HG03095 (cell line): Measurements from ENCODE around the gene MAD1L1.
"Not testable (repeated sequence)": the region's sequence is repeated elsewhere in the genome, so short reads cannot be mapped to it uniquely, and the experiment has no call there.

ENCODE experiments used
- ATAC-seq: cut with Tn5 transposase; IDR thresholded peaks from one replicate; pipeline ENCODE4 v1.9.1; 2021; ENCODE audit warnings: moderate library complexity; ENCODE audit not compliant: unreplicated experiment

MAD1L1 gene

GRCh38 chr7:1848911-1849311, 383.8 kb downstream of the MAD1L1 start:
- ATAC-seq: no peak

DNA sequence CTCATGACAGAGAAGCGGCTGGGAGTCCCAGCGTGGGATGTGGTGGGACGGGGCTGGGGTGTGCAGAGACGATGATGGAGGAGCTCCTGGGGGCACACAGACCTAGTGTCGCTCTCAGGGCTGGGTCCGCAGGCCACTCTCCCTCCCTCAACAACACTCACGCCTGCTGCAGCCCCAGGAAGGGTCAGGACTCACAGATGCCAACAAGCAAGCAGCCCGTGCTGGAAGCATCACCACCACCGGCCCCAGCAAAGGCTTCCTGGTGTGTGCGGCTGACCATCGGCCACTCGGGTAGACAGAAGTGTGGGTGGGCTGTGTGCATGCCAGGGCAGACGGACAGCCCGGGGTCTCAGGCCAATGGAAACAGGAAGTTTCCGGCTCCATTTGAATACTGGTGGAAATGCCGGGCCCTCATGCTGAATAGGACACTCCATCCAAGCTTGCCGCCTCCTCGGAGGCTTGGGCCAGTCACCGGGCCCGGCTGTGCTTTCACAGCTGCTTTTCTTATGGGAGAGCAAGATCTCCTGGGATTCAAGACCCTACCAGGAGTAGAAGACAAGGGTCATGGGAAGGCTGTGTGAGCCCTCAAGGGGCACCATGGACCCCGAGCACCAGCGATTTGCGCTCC, 384.6 kb downstream of the MAD1L1 start:
- no peak for ATAC-seq

- no peak for ATAC-seq
These were observed 385.3 kb downstream of the MAD1L1 start for GRCh38 chr7:1847260-1848001.

DNA sequence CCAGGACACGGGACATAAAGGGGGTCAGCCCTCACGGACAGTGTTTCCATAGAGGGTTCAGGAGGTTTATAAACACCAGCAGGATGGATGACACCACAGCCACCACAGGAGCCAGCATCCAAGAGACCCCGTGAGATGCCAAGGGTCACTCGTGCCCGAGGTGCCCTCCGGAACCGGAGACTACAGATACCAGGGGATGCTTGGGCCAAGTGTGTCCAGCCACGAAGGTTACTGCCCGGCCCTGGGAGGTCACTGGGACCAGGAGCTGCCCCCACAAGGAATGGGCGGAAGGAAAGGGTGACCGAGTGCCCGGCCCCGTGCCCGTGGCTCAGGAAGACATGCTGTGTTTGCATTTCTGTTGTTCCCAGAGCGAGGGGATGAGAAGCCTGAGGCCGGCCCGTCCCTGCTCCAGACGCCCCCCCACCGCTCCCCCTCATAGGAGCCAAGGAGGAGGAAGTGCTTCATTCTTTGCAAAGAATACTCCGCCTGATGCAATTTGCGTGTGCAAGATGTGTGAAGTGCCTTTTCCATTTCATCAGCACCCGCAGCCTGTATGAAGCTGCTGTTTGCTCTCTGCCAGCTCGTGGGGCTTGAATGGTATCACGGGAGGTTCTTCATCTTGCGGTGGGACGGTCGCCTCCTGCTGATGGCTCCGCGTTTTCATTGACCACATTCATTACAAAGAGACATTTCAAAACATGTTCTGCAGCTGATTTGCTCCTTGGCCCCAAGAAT, 386.2 kb downstream of the MAD1L1 start:
- ATAC-seq: no peak

- no peak for ATAC-seq
These were observed 387.0 kb downstream of the MAD1L1 start for GRCh38 chr7:1845536-1846311.

DNA sequence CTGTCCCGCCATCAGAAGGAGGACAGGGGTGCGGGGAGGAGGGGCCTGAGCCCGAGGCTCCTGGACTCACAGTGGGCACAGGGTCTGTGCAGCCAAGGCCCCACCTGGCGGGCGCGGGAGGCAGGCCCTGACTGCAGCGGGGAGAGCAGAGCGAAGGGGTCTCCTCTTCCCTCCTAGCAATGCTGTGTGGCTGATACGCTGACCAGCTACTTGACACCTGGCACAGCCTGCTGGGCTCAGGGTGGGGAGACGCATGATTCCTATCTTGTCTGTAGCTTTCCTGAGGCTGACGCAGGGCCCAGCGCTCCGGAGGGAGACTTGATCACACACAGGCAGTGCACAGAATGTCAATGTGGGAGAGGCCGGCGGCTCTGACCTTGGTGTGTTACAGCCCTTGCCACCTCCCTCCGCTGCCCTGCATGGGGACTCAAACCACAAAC, 387.8 kb downstream of the MAD1L1 start:
- no peak for ATAC-seq

- no peak for ATAC-seq
These were observed 388.3 kb downstream of the MAD1L1 start for GRCh38 chr7:1844336-1844950.

- ATAC-seq: no peak
These were observed 388.8 kb downstream of the MAD1L1 start for GRCh38 chr7:1843921-1844335.

- ATAC-seq: no peak
These were observed 389.4 kb downstream of the MAD1L1 start for GRCh38 chr7:1843271-1843861.

GRCh38 chr7:1842321-1843221, 390.2 kb downstream of the MAD1L1 start:
- ATAC-seq: no peak

DNA sequence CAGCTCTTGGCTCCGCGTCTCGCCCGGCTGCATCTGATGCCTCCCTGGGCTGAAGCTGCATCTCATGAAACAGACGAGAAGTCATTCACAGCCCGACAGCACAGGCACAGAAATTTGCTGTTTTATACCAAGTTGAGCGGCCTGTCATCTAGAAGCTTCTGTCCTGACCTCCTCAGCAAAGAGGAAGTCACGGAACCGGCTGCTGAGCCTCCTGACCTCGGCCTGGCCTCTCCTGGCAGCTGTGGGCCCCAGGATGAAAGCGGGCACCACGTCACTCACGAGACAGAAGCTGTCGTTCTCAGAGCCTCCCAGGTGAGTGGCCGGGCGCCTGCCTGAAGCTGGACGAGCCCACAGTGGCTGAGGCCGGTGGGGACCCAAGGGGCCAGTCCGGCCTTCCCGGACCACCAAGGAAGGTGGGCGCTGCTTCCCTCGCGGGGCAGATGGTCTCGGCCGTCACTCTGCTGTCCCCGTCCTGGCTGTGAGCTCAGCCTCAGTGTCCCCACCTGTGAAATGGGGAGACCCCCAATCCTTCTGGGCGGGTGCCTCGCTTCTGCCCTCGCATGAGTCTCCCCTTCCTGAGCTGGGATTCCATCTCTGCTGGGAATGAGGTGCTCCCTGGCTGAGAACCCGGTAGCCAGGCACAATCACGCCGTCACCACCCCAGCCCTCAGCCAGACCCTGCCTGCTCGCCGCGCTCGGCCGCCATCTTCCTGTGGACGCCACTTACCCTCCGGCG, 391.3 kb downstream of the MAD1L1 start:
- not testable (repeated sequence) for ATAC-seq

GRCh38 chr7:1840744-1841143, 392.0 kb downstream of the MAD1L1 start:
- not testable (repeated sequence) for ATAC-seq

DNA sequence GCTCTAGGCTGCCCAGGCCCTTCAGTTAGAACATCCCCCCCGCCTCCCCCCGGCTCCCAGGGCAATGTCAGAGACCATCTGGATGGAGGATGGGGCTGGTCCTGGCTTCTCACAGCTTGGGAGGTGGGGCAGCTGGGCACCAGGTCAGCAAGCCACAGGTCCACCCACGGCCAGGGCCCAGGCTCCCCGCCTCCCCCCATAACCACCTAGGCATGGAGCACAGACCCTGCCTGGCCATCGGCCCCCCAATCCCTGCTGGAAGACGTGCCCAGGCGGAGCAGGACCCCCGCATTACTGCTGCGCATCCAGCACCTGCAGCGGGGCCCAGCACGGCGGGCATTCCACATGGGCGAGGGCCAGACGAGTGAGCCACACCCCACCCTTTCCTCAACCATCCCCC, 393.0 kb downstream of the MAD1L1 start:
- no peak for ATAC-seq

DNA sequence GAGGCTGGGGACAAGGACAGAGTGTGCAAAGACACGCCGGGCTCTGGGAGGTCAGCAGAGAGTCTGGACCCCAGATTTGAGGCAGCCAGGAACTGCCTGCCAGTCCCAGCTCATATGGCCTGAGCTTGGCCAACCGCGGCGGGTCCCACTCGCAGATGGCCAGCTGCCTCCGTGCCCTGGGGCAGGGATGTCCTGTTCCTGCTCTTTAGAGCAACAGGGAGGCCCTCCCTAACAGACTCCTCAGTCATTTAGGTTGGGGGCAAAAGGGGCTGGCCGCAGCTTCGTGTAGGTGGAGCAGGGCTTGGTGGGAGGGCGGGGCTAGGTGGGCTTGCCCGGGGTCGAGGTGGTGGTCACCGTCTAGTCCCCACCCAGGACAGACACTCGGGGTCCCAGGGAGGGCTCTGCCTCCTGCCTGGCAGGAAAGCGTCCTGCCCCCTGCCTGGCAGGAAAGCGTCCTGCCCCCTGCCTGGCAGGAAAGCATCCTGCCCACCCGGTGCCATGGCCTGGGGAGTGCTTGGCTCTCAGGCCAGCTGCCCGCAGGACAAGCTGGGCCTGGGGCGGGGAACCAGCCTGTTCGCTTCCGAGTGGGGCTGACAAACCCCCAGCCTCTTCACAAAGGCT, 393.7 kb downstream of the MAD1L1 start:
- ATAC-seq: not testable (repeated sequence)

DNA sequence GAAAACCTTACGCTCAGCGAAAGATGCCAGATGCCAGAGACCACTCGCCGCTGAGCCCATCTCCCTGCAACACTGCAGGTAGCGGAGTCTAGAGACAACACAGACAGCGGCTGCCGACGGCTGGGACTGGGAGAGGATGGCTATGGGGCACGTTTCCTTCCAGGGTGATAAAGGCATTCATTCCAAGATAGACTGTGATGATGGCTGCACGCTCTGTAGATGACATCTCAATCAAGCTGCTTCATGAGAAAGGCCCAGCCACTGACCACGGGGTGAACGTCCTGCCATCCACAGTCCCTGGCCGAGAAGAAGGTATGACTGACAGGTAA, 394.2 kb downstream of the MAD1L1 start:
- ATAC-seq: not testable (repeated sequence)

DNA sequence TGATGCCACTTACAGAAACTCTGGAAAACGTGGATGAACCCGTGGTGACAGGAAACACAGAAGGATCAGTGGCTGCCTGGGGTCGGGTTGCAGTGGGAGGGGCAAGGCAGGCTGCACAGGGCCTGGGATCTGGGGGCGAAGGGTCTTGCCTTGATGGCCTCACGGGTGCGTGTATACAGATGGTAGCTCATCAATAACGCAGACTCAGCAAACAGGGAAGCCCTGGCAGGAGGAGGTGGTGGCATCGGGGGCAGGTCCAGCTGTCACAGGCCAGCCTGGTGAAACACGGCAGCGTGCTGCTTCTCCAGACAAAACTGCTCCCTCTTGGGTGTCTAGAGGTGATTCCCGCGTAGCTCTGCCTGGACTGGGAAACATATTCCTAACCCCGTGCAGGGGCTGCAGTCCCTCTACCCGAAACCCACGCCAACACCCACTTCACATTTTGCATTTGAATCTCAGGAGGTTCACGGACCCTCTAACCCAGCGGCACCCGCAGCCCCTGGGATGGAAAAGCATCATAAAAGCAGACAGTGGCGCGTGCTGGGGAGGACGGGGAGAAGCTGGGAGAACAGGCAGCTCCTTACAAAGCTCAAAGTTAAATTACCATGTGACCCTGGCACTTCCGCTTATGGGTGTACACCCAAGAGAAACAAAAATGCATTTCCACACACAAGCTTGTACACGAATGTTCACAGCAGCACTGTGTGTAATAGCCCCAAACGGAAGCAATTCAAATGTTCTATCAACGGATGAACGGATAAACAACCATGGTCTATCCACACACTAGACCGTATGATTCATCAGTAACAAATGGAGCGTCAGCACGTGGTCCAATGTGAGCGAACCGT, 394.8 kb downstream of the MAD1L1 start:
- not testable (repeated sequence) for ATAC-seq

- not testable (repeated sequence) for ATAC-seq
These were observed 400.7 kb downstream of the MAD1L1 start for GRCh38 chr7:1831933-1832535.
